Measurements from ENCODE around the gene SSBP2. TPM values are rescaled to one million over a fixed set of nuclear protein-coding genes. Genes with fewer than 3 reads are reported as not detected.

Gene SSBP2
- polyA plus RNA-seq, 1 experiment, result 74.3 TPM

DNA sequence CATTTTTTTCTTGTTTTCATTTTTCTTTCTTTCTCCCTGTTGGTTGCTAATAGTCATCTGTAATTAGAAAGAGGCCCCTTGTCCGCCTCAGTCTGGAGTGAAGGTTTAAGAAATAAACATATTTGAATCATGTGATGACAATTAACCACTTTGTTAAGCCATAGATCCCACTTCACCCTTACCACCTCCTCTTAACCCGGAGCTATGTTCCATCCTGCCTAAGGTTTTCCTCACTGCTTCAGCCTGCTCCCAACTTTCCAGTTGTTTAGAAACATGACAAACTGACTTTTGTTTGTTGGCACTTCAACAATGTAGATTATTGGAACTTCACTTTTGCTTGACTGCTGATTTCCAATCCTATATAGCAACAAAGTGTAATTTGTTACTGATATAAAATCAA lies 37.4 kb upstream of the SSBP2 start:
- ChIA-PET POLR2A (interaction anchor here (1.1 to 3.8 kb wide), 3 partner anchors 37 to 377 kb away, joined by 3 to 32 read pairs (median 11); partner anchors contain the start of gene SSBP2), CTCF (interaction anchor here (1.0 to 1.1 kb wide), 3 partner anchors 62 to 377 kb away, joined by 3 to 4 read pairs (median 3); no protein-coding TSS in a partner anchor)
- Histone ChIP-seq H3K27ac (ENCODE audit: low read depth, low read length) (no peak overlapping the region), H3K4me3 (ENCODE audit: low read depth, low read length) (no peak overlapping the region), H3K9me3 (ENCODE audit: control insufficient read depth, insufficient read depth, low read length) (no peaks in the 10 kb centered on the region), H3K27me3 (ENCODE audit: control insufficient read depth, insufficient read depth, low read length) (no peaks in the 10 kb centered on the region)
- TF ChIP-seq, protein P1, sequence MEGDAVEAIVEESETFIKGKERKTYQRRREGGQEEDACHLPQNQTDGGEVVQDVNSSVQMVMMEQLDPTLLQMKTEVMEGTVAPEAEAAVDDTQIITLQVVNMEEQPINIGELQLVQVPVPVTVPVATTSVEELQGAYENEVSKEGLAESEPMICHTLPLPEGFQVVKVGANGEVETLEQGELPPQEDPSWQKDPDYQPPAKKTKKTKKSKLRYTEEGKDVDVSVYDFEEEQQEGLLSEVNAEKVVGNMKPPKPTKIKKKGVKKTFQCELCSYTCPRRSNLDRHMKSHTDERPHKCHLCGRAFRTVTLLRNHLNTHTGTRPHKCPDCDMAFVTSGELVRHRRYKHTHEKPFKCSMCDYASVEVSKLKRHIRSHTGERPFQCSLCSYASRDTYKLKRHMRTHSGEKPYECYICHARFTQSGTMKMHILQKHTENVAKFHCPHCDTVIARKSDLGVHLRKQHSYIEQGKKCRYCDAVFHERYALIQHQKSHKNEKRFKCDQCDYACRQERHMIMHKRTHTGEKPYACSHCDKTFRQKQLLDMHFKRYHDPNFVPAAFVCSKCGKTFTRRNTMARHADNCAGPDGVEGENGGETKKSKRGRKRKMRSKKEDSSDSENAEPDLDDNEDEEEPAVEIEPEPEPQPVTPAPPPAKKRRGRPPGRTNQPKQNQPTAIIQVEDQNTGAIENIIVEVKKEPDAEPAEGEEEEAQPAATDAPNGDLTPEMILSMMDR (IDR thresholded peaks at IDR 0.05; ENCODE audit: low read depth, low read length), result no peak
- DNase-seq (ENCODE audit: low read depth, low spot score), result no peak

DNA sequence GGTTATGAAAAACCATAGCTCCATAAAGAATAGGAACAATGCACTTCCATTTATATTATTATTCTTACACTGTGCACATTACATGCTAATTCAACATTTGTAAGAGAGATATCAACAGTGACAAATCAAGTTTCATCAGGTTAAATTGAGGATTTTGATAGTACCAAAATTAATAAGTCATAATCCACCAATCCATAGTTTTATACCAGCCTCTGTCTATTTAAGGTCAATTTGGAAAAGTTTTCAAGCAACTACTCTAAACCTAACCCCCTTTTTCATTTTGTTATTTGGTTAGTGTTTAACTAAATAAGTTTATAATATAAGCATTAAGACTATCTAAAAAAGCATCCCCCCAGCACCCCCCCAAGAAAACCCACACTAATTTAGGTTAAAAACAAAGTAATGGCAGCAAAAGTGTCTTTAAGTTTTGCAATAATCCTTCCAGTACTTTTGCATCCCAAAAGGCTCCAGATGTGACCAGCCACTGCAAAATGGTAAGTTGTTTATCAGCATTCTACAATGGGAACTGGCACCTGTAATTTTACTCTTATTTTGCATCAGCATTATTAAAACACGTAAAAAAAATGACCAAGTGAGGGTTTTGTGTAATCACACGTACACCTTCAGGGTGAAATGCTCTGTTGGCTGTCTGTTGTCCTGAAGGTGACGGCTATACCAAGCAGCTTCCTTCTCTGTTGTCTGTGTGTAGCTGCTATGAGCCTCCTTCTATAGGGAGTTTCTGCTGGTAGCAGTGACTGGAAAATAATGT lies 36.8 kb upstream of the SSBP2 start:
- TF ChIP-seq, protein P1 (IDR thresholded peaks at IDR 0.05; ENCODE audit: low read depth, low read length), result no peak
- H3K27ac ChIP-seq (ENCODE audit: low read depth, low read length), result no peak overlapping the region
- DNase-seq (ENCODE audit: low read depth, low spot score), result peak; percentile 34
- ChIA-PET POLR2A (interaction anchor here (1.1 to 3.8 kb wide), 3 partner anchors 37 to 378 kb away, joined by 3 to 32 read pairs (median 11); partner anchors contain the start of gene SSBP2), CTCF (interaction anchor here (0.6 to 1.7 kb wide), 6 partner anchors 36 to 378 kb away, joined by 3 to 7 read pairs (median 4); partner anchors contain the start of gene SSBP2)
- no peak overlapping the region for H3K4me3 ChIP-seq (ENCODE audit: low read depth, low read length)
- no peaks in the 10 kb centered on the region for H3K27me3 ChIP-seq (ENCODE audit: control insufficient read depth, insufficient read depth, low read length)
- no peaks in the 10 kb centered on the region for H3K9me3 ChIP-seq (ENCODE audit: control insufficient read depth, insufficient read depth, low read length)

DNA sequence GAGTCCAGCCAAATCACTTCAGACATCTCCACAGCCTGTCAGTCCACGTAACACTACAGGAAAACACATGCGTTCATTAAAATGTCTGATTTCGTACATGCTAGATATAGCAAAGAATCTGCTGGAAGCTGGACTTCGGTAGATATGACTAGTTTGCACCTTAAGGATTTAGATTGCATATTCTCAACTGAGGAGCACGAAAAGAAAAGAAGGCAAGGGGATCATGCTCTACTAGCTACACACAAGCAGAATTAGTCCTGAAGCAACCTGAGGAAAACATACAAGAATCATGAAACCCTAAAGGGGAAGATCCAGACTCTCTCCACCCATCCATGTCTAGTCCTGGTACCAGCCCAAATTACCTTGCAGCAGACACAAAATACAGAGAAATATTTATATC lies 36.1 kb upstream of the SSBP2 start:
- ChIA-PET CTCF (interaction anchor here (0.6 to 1.7 kb wide), 5 partner anchors 36 to 425 kb away, joined by 3 to 7 read pairs (median 4); partner anchors contain the start of gene SSBP2), POLR2A (interaction anchor here (2.7 to 3.8 kb wide), 2 partner anchors 36 to 64 kb away, joined by 11 to 32 read pairs; partner anchors contain the start of gene SSBP2)
- Histone ChIP-seq H3K4me3 (ENCODE audit: low read depth, low read length) (no peak overlapping the region), H3K27me3 (ENCODE audit: control insufficient read depth, insufficient read depth, low read length) (no peaks in the 10 kb centered on the region), H3K27ac (ENCODE audit: low read depth, low read length) (no peak overlapping the region), H3K9me3 (ENCODE audit: control insufficient read depth, insufficient read depth, low read length) (no peaks in the 10 kb centered on the region)
- TF ChIP-seq, protein P1 (IDR thresholded peaks at IDR 0.05; ENCODE audit: low read depth, low read length), result no peak
- DNase-seq (ENCODE audit: low read depth, low spot score), result no peak

DNA sequence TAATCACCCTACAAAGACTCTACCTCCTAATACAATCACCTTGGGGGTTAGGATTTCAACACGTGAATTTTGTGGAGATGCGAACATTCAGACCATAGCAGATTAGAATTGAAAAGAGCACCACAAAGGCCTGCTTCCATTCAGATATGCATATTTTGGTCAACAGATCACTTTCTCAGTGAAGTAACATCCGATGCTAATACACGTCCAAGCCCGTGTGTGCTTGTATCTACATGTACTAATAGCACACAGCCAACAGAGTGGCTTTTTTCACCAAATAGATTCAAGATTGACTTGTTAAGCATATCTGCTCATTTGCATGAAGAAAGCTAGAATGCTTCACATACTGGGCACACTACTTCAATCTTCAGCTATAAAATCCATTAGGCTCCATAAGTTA lies 35.6 kb upstream of the SSBP2 start:
- CTCF ChIA-PET, result interaction anchor here (0.6 to 1.7 kb wide), 5 partner anchors 35 to 439 kb away, joined by 3 to 7 read pairs (median 4); partner anchors contain the start of gene SSBP2
- no peak for DNase-seq (ENCODE audit: low read depth, low spot score)
- H3K27ac ChIP-seq (ENCODE audit: low read depth, low read length), result no peak overlapping the region
- H3K27me3 ChIP-seq (ENCODE audit: control insufficient read depth, insufficient read depth, low read length), result no peaks in the 10 kb centered on the region
- POLR2A ChIA-PET, result interaction anchor here (1.0 to 2.7 kb wide), 2 partner anchors 36 to 65 kb away, joined by 3 to 11 read pairs; partner anchors contain the start of gene SSBP2
- TF ChIP-seq, protein P1 (IDR thresholded peaks at IDR 0.05; ENCODE audit: low read depth, low read length), result no peak
- no peaks in the 10 kb centered on the region for H3K9me3 ChIP-seq (ENCODE audit: control insufficient read depth, insufficient read depth, low read length)
- no peak overlapping the region for H3K4me3 ChIP-seq (ENCODE audit: low read depth, low read length)

DNA sequence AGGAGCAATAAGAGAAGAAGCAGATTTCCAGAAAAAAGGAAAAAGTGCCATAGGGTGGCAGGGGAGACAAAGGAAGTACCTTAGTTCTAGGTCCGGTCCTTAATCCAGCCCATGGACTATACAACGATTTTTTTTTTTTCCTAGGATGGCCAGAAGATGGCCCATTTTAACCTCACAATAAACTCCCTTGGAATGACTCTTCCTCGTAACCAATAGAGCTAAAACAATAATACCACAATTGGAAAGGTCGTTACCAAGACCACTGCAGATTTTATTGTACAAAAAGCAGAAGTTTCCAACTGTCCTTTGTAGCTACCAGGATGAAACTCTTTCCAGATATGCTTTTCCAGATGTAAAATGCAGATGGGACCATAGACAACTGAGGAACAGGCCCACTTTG lies 34.4 kb upstream of the SSBP2 start:
- ChIA-PET POLR2A (no interaction called here), CTCF (interaction anchor here (0.6 to 1.3 kb wide), 2 partner anchors 380 to 441 kb away, joined by 3 read pairs; no protein-coding TSS in a partner anchor)
- Histone ChIP-seq H3K27ac (ENCODE audit: low read depth, low read length) (no peak overlapping the region), H3K27me3 (ENCODE audit: control insufficient read depth, insufficient read depth, low read length) (no peaks in the 10 kb centered on the region), H3K4me3 (ENCODE audit: low read depth, low read length) (no peak overlapping the region), H3K9me3 (ENCODE audit: control insufficient read depth, insufficient read depth, low read length) (no peaks in the 10 kb centered on the region)
- no peak for DNase-seq (ENCODE audit: low read depth, low spot score)
- TF ChIP-seq, protein P1 (IDR thresholded peaks at IDR 0.05; ENCODE audit: low read depth, low read length), result no peak
